ENCODE results near the gene DEPDC5.

Gene DEPDC5

DNA sequence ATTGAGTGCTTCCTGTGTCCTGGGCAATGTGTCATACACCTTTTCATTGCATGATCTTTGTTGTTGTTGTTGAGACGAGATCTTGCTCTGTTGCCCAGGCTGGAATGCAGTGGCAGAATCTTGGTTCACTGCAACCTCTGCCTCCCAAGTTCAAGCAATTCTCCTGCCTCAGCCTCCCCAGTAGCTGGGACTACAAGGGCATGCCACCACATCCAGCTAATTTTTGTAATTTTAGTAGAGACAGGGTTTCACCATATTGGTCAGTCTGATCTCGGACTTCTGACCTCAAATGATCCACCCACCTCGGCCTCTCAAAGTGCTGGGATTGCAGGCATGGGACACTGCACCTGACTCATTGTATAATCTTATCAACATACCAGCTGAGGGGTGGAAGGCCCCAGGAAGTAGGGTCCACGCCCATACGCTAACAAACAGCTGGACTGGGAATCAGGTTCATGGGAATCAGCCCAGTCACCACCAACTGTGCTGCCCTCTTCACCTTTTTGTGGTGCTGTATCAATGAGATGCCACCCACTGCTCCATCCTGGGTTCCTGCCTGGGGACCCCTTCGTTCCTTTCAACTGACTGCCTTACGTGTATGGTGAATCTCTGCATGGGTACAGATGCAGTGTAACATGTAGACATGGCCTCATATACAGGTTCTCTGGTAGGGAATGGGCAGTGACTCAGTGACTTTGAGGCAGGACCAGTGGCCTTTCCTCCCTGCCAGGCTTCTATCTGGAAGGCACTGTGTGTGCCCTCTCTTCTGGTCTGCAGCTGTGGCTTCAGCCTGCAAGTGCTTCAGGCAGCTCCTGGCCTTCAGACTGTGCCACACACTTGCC lies 158.0 kb downstream of the DEPDC5 start:
- Mint-ChIP-seq H3K4me1 (peaks cover 3% of the 10 kb centered on the region), H3K9me3 (no peaks in the 10 kb centered on the region), H3K4me3 (no peak overlapping the region), H3K27ac (peak overlapping the region; percentile 68), H3K36me3 (ENCODE audit: low read depth) (peaks cover 20% of the 10 kb centered on the region), H3K27me3 (ENCODE audit: low read depth, poor library complexity) (peaks cover 9% of the 10 kb centered on the region)
- TF ChIP-seq, protein P1, sequence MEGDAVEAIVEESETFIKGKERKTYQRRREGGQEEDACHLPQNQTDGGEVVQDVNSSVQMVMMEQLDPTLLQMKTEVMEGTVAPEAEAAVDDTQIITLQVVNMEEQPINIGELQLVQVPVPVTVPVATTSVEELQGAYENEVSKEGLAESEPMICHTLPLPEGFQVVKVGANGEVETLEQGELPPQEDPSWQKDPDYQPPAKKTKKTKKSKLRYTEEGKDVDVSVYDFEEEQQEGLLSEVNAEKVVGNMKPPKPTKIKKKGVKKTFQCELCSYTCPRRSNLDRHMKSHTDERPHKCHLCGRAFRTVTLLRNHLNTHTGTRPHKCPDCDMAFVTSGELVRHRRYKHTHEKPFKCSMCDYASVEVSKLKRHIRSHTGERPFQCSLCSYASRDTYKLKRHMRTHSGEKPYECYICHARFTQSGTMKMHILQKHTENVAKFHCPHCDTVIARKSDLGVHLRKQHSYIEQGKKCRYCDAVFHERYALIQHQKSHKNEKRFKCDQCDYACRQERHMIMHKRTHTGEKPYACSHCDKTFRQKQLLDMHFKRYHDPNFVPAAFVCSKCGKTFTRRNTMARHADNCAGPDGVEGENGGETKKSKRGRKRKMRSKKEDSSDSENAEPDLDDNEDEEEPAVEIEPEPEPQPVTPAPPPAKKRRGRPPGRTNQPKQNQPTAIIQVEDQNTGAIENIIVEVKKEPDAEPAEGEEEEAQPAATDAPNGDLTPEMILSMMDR (IDR thresholded peaks at IDR 0.05): no peak
- no peak for DNase-seq

DNA sequence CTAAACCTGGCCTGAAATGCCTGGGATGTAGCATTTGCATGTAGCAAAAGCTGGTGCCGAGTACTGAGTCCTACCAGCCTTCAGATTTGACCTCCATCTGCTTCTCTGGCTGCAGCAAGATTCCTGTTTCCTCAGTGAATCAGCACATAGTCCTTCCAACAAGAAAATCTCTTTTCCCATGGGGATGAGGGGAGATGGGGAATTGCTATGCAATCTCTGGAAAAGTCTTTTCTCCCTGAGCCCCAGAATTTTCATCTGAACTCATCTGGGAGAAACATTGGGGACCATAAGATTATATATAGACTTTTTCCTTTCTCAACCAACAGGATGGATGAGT lies 158.6 kb downstream of the DEPDC5 start:
- no peak overlapping the region for H3K4me3 Mint-ChIP-seq
- peaks cover 20% of the 10 kb centered on the region for H3K36me3 Mint-ChIP-seq (ENCODE audit: low read depth)
- no peak for DNase-seq
- no peaks in the 10 kb centered on the region for H3K4me1 Mint-ChIP-seq
- H3K27ac Mint-ChIP-seq: no peak overlapping the region
- TF ChIP-seq, protein P1 (IDR thresholded peaks at IDR 0.05): no peak
- no peaks in the 10 kb centered on the region for H3K9me3 Mint-ChIP-seq
- peaks cover 9% of the 10 kb centered on the region for H3K27me3 Mint-ChIP-seq (ENCODE audit: low read depth, poor library complexity)

DNA sequence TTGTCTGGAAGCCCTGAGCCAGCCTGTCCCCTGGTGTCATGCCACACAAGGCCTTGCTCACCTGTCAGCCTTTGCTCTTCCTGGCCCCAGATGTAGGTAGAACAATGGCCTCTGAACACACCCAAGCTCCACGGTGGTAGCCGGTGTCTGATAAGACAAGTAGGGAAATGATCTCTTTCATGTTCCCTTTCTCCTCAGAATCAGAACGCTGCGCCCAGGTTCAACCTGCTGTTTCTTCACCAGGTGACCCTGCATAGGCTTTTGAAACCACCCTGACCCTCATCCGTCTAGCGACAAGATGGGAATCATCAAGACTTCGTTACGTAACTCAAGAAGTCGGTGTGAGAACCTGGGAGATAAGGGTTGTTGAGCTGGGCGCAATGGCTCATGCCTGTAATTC lies 161.8 kb downstream of the DEPDC5 start:
- Mint-ChIP-seq H3K4me3 (no peak overlapping the region), H3K4me1 (peaks cover 25% of the 10 kb centered on the region), H3K27ac (no peak overlapping the region), H3K27me3 (ENCODE audit: low read depth, poor library complexity) (peaks cover 15% of the 10 kb centered on the region), H3K36me3 (ENCODE audit: low read depth) (peaks cover under 1% of the 10 kb centered on the region), H3K9me3 (no peaks in the 10 kb centered on the region)
- TF ChIP-seq, protein P1 (IDR thresholded peaks at IDR 0.05): no peak
- no peak for DNase-seq

DNA sequence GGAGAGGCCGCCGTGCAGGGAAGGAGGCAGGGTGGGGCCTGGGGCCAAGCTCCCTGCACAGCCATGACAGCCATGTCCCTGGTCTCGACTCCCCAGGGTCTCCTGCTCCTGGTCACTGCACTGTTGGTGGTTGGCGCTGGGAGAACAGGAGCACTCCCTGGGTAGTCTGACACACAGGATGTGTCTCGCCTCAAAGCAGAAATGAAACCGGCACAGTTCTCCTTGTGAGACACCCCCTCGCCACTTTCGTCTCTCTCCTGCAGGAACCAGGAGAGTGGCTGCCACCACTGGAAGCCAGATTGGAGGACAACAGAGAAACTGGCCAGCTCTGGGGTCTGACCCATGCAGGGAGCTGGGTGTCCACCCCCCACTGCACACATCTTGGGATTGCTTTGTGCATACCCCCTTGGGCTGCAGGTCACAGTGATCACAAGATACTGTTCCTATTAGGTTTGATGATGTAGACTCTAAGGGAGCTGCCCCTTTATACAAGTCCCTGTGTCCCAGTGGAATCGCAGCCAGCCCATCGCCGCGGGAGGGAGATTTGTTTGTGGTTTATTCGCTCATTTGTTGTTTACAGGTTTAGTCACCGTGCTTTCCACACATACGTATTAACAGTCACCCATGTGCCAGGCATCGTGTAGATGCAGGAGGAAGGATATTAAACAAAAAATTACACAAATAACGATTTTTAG lies 163.6 kb downstream of the DEPDC5 start:
- Mint-ChIP-seq H3K4me1 (peaks cover 27% of the 10 kb centered on the region), H3K27ac (no peak overlapping the region), H3K27me3 (ENCODE audit: low read depth, poor library complexity) (peaks cover 14% of the 10 kb centered on the region), H3K4me3 (no peak overlapping the region), H3K9me3 (no peaks in the 10 kb centered on the region), H3K36me3 (ENCODE audit: low read depth) (no peaks in the 10 kb centered on the region)
- DNase-seq: no peak
- TF ChIP-seq, protein P1 (IDR thresholded peaks at IDR 0.05): no peak

DNA sequence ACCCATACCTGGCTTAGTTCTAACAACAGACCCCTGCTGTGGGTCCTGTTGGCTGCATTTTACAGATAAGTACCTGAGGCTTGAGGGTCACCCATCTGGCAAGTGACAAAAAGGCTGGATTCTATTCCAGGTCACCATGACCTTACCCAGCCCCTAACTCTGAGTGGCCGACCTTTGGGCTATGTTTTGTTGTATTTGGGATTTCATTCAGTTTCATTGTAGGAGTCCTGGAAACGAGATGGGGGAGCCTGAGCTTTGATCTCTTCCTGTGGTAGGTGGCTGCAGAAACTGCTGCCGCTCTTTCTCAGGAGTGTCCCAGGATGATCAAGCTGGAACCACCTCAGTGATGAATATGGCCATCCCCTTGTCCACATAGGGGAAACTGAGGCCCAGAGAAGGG lies 165.9 kb downstream of the DEPDC5 start:
- no peak overlapping the region for H3K4me3 Mint-ChIP-seq
- TF ChIP-seq, protein P1 (IDR thresholded peaks at IDR 0.05): no peak
- no peaks in the 10 kb centered on the region for H3K9me3 Mint-ChIP-seq

More for the DNA sequence above, 165.9 kb downstream of the DEPDC5 start:
- peaks cover 18% of the 10 kb centered on the region for H3K27me3 Mint-ChIP-seq (ENCODE audit: low read depth, poor library complexity)
- peaks cover 48% of the 10 kb centered on the region for H3K4me1 Mint-ChIP-seq
- no peak for DNase-seq
- H3K27ac Mint-ChIP-seq: no peak overlapping the region
- H3K36me3 Mint-ChIP-seq (ENCODE audit: low read depth): no peaks in the 10 kb centered on the region
